K562 (cell line): ENCODE results near the gene LRP1. TPM values are rescaled to one million over a fixed set of nuclear protein-coding genes. Genes with fewer than 3 reads are reported as not detected.

ENCODE experiments used
- CC2D1A ChIP-seq: fragments of 450-650 bp; IDR thresholded peaks from 2 replicates; pipeline ENCODE4 v1.6.1; 2017; ENCODE audit warnings: mild to moderate bottlenecking
- GTF2F1 ChIP-seq: IDR thresholded peaks from 2 replicates; pipeline ENCODE4 v1.6.1; 2011; ENCODE audit warnings: low read depth, low read length, improper control_type of control experiment
- HNRNPLL ChIP-seq: fragments of 200-400 bp; formaldehyde crosslinking; IDR thresholded peaks from 2 replicates; pipeline ENCODE4 v1.6.1; 2017; ENCODE audit warnings: low read length, low read depth, mild to moderate bottlenecking; ENCODE audit not compliant: poor library complexity, severe bottlenecking
- MAZ ChIP-seq, 2 experiments: fragments of 450-650 bp in 1 of 2; sonication (generic) in 1 of 2; formaldehyde crosslinking; IDR thresholded peaks in 1 of 2; conservative IDR thresholded peaks in 1 of 2; 2 replicates each; pipeline versions ENCODE4 v1.4.0 to v1.5.0; 2020; ENCODE audit warnings: mild to moderate bottlenecking in 1 of 2, missing genetic modification reagents in 1 of 2
- PCBP2 ChIP-seq: fragments of 200-400 bp; formaldehyde crosslinking; IDR thresholded peaks from 2 replicates; pipeline ENCODE4 v1.6.1; 2018; ENCODE audit warnings: low read length, low read depth, mild to moderate bottlenecking, moderate library complexity; ENCODE audit not compliant: poor library complexity, severe bottlenecking
- PHF8 ChIP-seq: fragments of 200-600 bp; sonication (generic); IDR thresholded peaks from 2 replicates; pipeline ENCODE4 v1.6.1; 2012; ENCODE audit warnings: mixed run types, mild to moderate bottlenecking, inconsistent platforms, low read length, moderate library complexity, borderline replicate concordance
- RAD21 ChIP-seq, 2 experiments: fragments of 250-450 bp in 1 of 2; fragments of 450-650 bp in 1 of 2; sonication (Bioruptor Pico) in 1 of 2; formaldehyde crosslinking in 1 of 2; IDR thresholded peaks in 1 of 2; conservative IDR thresholded peaks in 1 of 2; 2 replicates each; pipeline versions ENCODE4 v1.4.0 to v1.8.0; 2020 to 2022; ENCODE audit warnings: mild to moderate bottlenecking in 2 of 2, moderate library complexity in 1 of 2
- SAP30 ChIP-seq: fragments of 200-600 bp; sonication (generic); IDR thresholded peaks from 2 replicates; pipeline ENCODE4 v1.6.1; 2012; ENCODE audit warnings: borderline replicate concordance, low read depth, mild to moderate bottlenecking, moderate library complexity, low read length, control low read depth, inconsistent platforms; ENCODE audit not compliant: insufficient read depth, poor library complexity, severe bottlenecking
- SMAD3 ChIP-seq: fragments of 450-650 bp; formaldehyde crosslinking; conservative IDR thresholded peaks from 2 replicates; pipeline ENCODE4 v1.4.0; 2020; ENCODE audit warnings: mild to moderate bottlenecking
- SRF ChIP-seq, 2 experiments: fragments of 250-450, 450-650 bp in 1 of 2; sonication (Bioruptor Pico) in 1 of 2; sonication (generic) in 1 of 2; formaldehyde crosslinking; IDR thresholded peaks; 2 replicates each; pipeline versions ENCODE4 v1.5.0 to v1.5.1; 2020 to 2022; ENCODE audit warnings: mild to moderate bottlenecking in 1 of 2, missing genetic modification reagents in 1 of 2
- STAG1 ChIP-seq: sonication (generic); formaldehyde crosslinking; IDR thresholded peaks from 2 replicates; pipeline ENCODE4 v1.5.0; 2020; ENCODE audit warnings: missing genetic modification reagents, borderline replicate concordance
- ZNF263 ChIP-seq: sonication (generic); formaldehyde crosslinking; IDR thresholded peaks from 2 replicates; pipeline ENCODE4 v1.8.0; 2022; ENCODE audit warnings: mild to moderate bottlenecking, missing genetic modification reagents, borderline replicate concordance
- polyA plus RNA-seq, 8 experiments: library from polyadenylated mRNA; depleted of rRNA in 4 of 8; stranded (reverse) in 5 of 8; unstranded in 3 of 8; fragments of >200 nt; fragmentation: Nextera tagmentation in 2 of 8; fragmentation: Illumina TruSeq in 1 of 8; extraction: Ambion mirVana in 2 of 8; extraction: Trizol in 1 of 8; gene quantifications; 2 replicates each; pipeline versions ENCODE4 v1.2.1 to v1.2.3, GENCODE V29; 2011 to 2014; ENCODE audit warnings: inconsistent platforms in 1 of 8, missing spikeins in 1 of 8
- total RNA-seq, 7 experiments: library from RNA; depleted of rRNA in 6 of 7; stranded (reverse); fragments of >200 nt in 6 of 7; fragmentation: Illumina TruSeq in 2 of 7; extraction: Trizol in 2 of 7; gene quantifications; 2 replicates each; pipeline versions ENCODE4 v1.2.1 to v1.2.3, GENCODE V29; 2011 to 2021; ENCODE audit warnings: low replicate concordance in 1 of 7
- TF ChIP-seq, protein P1 (sequence below): fragments of 250-450 bp; sonication (Bioruptor Pico); IDR thresholded peaks from 2 replicates; pipeline ENCODE4 v1.5.0; 2021
- TF ChIP-seq, protein P2 (sequence below): IDR thresholded peaks from 3 replicates; pipeline ENCODE4 v1.6.1; 2011; ENCODE audit warnings: borderline replicate concordance, mild to moderate bottlenecking; ENCODE audit not compliant: insufficient read length, insufficient read depth
- TF ChIP-seq, protein P3 (sequence below): fragments of 250-450 bp; sonication (Bioruptor Pico); IDR thresholded peaks from 2 replicates; pipeline ENCODE4 v1.5.0; 2021; ENCODE audit warnings: mild to moderate bottlenecking, borderline replicate concordance

The LRP1 gene
- total and polyA plus RNA-seq, 9 of the 15 experiments (the other 6 are each of a cell fraction or from before 2014, with no cell fraction given): 0.04 to 0.64 (median 0.19) TPM; not detected in 2

DNA sequence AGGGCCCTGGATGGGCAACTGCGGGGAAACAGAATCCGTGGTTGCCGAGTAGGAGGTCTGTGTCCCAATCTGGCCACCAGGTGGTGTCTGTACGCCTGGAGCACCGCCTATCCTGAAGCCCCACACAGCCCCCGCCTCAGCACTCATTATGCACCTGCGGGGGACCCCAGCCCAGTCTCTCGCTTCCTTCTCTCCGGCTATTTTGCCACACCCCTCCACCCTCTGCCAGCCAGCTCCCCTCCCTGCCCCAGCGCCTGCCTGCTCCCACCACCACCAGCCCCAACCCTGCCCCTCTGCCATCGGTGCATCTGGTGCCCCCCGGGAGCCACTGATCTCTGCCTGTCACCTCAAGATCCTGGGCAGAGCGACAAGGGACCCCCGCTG lies 86.1 kb downstream of the LRP1 start (continued):
- TF ChIP-seq, protein P1, sequence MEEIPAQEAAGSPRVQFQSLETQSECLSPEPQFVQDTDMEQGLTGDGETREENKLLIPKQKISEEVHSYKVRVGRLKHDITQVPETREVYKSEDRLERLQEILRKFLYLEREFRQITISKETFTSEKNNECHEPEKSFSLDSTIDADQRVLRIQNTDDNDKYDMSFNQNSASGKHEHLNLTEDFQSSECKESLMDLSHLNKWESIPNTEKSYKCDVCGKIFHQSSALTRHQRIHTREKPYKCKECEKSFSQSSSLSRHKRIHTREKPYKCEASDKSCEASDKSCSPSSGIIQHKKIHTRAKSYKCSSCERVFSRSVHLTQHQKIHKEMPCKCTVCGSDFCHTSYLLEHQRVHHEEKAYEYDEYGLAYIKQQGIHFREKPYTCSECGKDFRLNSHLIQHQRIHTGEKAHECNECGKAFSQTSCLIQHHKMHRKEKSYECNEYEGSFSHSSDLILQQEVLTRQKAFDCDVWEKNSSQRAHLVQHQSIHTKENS (CRISPR knock-in tag): no peak
- TF ChIP-seq HNRNPLL: no peak
- TF ChIP-seq, protein P2, sequence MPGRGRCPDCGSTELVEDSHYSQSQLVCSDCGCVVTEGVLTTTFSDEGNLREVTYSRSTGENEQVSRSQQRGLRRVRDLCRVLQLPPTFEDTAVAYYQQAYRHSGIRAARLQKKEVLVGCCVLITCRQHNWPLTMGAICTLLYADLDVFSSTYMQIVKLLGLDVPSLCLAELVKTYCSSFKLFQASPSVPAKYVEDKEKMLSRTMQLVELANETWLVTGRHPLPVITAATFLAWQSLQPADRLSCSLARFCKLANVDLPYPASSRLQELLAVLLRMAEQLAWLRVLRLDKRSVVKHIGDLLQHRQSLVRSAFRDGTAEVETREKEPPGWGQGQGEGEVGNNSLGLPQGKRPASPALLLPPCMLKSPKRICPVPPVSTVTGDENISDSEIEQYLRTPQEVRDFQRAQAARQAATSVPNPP: no peak
- TF ChIP-seq PHF8: no peak
- peak; percentile 67 to 81 for TF ChIP-seq RAD21 (CRISPR knock-in tag; conservative IDR thresholded peaks at IDR 0.05 in 1 of 2, IDR thresholded peaks at IDR 0.05 in 1 of 2)
- TF ChIP-seq MAZ (CRISPR knock-in tag; conservative IDR thresholded peaks at IDR 0.05 in 1 of 2, IDR thresholded peaks at IDR 0.05 in 1 of 2): peak in 1 of 2 experiments; percentile 52; a peak in 2 of 4 replicates
- peak; percentile 55; the same call in 1 of the 2 replicates for TF ChIP-seq ZNF263 (CRISPR knock-in tag)
- TF ChIP-seq CC2D1A: 0 out of 2 replicates have a peak, but pooled peaks have one; percentile 17
- no peak for TF ChIP-seq STAG1 (CRISPR knock-in tag)
- TF ChIP-seq SAP30: no peak
- TF ChIP-seq, protein P3, sequence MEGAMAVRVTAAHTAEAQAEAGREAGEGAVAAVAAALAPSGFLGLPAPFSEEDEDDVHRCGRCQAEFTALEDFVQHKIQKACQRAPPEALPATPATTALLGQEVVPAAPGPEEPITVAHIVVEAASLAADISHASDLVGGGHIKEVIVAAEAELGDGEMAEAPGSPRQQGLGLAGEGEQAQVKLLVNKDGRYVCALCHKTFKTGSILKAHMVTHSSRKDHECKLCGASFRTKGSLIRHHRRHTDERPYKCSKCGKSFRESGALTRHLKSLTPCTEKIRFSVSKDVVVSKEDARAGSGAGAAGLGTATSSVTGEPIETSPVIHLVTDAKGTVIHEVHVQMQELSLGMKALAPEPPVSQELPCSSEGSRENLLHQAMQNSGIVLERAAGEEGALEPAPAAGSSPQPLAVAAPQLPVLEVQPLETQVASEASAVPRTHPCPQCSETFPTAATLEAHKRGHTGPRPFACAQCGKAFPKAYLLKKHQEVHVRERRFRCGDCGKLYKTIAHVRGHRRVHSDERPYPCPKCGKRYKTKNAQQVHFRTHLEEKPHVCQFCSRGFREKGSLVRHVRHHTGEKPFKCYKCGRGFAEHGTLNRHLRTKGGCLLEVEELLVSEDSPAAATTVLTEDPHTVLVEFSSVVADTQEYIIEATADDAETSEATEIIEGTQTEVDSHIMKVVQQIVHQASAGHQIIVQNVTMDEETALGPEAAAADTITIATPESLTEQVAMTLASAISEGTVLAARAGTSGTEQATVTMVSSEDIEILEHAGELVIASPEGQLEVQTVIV (CRISPR knock-in tag): no peak
- TF ChIP-seq SRF (CRISPR knock-in tag; IDR thresholded peaks at IDR 0.05): no peak
- TF ChIP-seq GTF2F1: no peak
- no peak for TF ChIP-seq SMAD3 (CRISPR knock-in tag)
- TF ChIP-seq PCBP2: no peak
